Adrenal gland (tissue), 12 donors: ENCODE measurements around the gene CAMK2N2. TPM values are rescaled to one million over a fixed set of nuclear protein-coding genes. Genes with fewer than 3 reads are reported as not detected.

Experiments
- DNase-seq, 7 donors: peaks; one replicate each; pipeline ENCODE4 v3.0.0-alpha.2; 2019 to 2020
- H3K27ac ChIP-seq, 5 donors: fragments of 200-600 bp; sonication (generic) in 4 of 5; 1 replicate in 3 of 5; 2 replicates in 2 of 5; pipeline versions ENCODE4 v1.5.1 to v1.8.0; 2016 to 2020; ENCODE audit warnings: mild to moderate bottlenecking in 1 of 5
- H3K27me3 ChIP-seq: fragments of 200-600 bp; 2 replicates; pipeline ENCODE4 v1.8.0; 2021
- H3K36me3 ChIP-seq, 2 donors: fragments of 200-600 bp; replicated peaks in 1 of 2; 1 replicate in 1 of 2; 2 replicates in 1 of 2; pipeline versions ENCODE4 v1.5.1 to v1.8.0; 2018 to 2022
- H3K4me1 ChIP-seq, 2 donors: fragments of 200-600 bp; replicated peaks in 1 of 2; 1 replicate in 1 of 2; 2 replicates in 1 of 2; pipeline versions ENCODE4 v1.5.1 to v1.8.0; 2018 to 2021
- H3K4me3 ChIP-seq, 4 donors: fragments of 200-600 bp; sonication (generic) in 3 of 4; one replicate each; pipeline ENCODE4 v1.5.1; 2016 to 2018
- H3K9me3 ChIP-seq, 3 donors: fragments of 200-600 bp; sonication (generic) in 1 of 3; replicated peaks in 1 of 3; 1 replicate in 2 of 3; 2 replicates in 1 of 3; pipeline versions ENCODE4 v1.5.1 to v1.8.0; 2016 to 2021
- CTCF ChIP-seq, 6 experiments: fragments of 450-650 bp in 4 of 6; fragments of 200-600 bp in 2 of 6; sonication (generic) in 1 of 6; IDR thresholded peaks; 1 replicate in 5 of 6; 2 replicates in 1 of 6; pipeline versions ENCODE4 v1.5.1 to v1.8.0; 2016 to 2021; ENCODE audit warnings: antibody characterized with exemption in 6 of 6, mild to moderate bottlenecking in 2 of 6, moderate library complexity in 1 of 6
- POLR2A ChIP-seq, 2 donors: fragments of 450-650 bp; IDR thresholded peaks; one replicate each; pipeline ENCODE4 v1.6.1; 2017; ENCODE audit warnings: antibody characterized with exemption in 2 of 2, mild to moderate bottlenecking in 2 of 2, moderate library complexity in 1 of 2
- WGBS, 4 donors: extraction: QIAGEN DNeasy Blood & Tissue Kit in 2 of 4; methylation state at CpG; one replicate each; pipeline versions ENCODE4 v1.1.5 to v1.1.7; 2013 to 2017; 5-methylcytosine and 5-hydroxymethylcytosine counted together
- intact Hi-C, 2 donors: fragments of 100-400 bp; cut with DNase I; formaldehyde crosslinking; loops; one replicate each; pipeline versions ENCODE4 v1.14.1 to v1.15.0; 2022 to 2023
- polyA plus RNA-seq, 3 donors: library from polyadenylated mRNA; stranded (reverse); fragments of 200-250 nt in 2 of 3; fragments of 350-450 nt in 1 of 3; fragmentation: Illumina TruSeq in 1 of 3; extraction: RNeasy Lipid Tissue Mini Kit (QIAGEN cat#74804) in 1 of 3; gene quantifications; one replicate each; pipeline ENCODE4 v1.2.3, GENCODE V29; 2013 to 2014
- total RNA-seq, 9 donors: library from RNA; depleted of rRNA in 4 of 9; stranded (reverse); fragments of >200 nt in 4 of 9; fragments of 120-200 nt in 1 of 9; fragmentation: NEBNext Ultra II Directional in 1 of 9; extraction: Animal tissue kit (Norgen Biotek cat#: 25700) in 1 of 9; gene quantifications; one replicate each; pipeline versions ENCODE4 v1.1.0 to v1.2.4, GENCODE V29; 2013 to 2023
- donor health status: healthy with polysubstance abuse.
- donor health status: Bipolar disorder and iron deficiency.
- donor health status: DM: yes; HTN: yes; CAD: no.
- donor health status: DM: no; HTN: no; CAD: no.
- donor health status: DM: no; HTN: no; CAD: no.
- donor health status: DM: yes; HTN: yes; CAD: no.

The CAMK2N2 gene
- total and polyA plus RNA-seq, 12 donors, result 0.47 to 39.3 (median 7.2) TPM; not detected in 2

GRCh38 chr3:184291044-184291737 lies 29.8 kb upstream of the CAMK2N2 start:
- 79 to 87% (median 84%) methylated on average over 15 to 22 of the region's 22 CpGs for WGBS, 4 donors
- no peaks in the 10 kb centered on the region for H3K36me3 ChIP-seq
- intact Hi-C loops, result loop anchor here in 1 of 2 donors (5.0 kb wide), 1 partner anchor 394 kb away; no protein-coding TSS in a partner anchor

GRCh38 chr3:184290331-184290730 lies 29.0 kb upstream of the CAMK2N2 start:
- H3K27me3 ChIP-seq, result no peaks in the 10 kb centered on the region
- H3K36me3 ChIP-seq, result no peaks in the 10 kb centered on the region
- WGBS, 4 donors, result 81 to 89% (median 82%) methylated on average over 7 to 10 of the region's 10 CpGs
- H3K27ac ChIP-seq, result no peak overlapping the region
- no peak for DNase-seq
- no peaks in the 10 kb centered on the region for H3K4me1 ChIP-seq
- H3K4me3 ChIP-seq, result no peak overlapping the region
- intact Hi-C loops, result loop anchor here in 1 of 2 donors (5.0 kb wide), 1 partner anchor 393 kb away; no protein-coding TSS in a partner anchor
- TF ChIP-seq CTCF (IDR thresholded peaks at IDR 0.05), result no peak
- TF ChIP-seq POLR2A (IDR thresholded peaks at IDR 0.05), result no peak
- H3K9me3 ChIP-seq, result no peaks in the 10 kb centered on the region

More at GRCh38 chr3:184291044-184291737, 29.8 kb upstream of the CAMK2N2 start:
- Histone ChIP-seq H3K9me3 (no peaks in the 10 kb centered on the region), H3K27me3 (no peaks in the 10 kb centered on the region), H3K4me1 (no peaks in the 10 kb centered on the region), H3K4me3 (no peak overlapping the region), H3K27ac (no peak overlapping the region)
- no peak for TF ChIP-seq CTCF (IDR thresholded peaks at IDR 0.05)
- no peak for TF ChIP-seq POLR2A (IDR thresholded peaks at IDR 0.05)
- no peak for DNase-seq

DNA sequence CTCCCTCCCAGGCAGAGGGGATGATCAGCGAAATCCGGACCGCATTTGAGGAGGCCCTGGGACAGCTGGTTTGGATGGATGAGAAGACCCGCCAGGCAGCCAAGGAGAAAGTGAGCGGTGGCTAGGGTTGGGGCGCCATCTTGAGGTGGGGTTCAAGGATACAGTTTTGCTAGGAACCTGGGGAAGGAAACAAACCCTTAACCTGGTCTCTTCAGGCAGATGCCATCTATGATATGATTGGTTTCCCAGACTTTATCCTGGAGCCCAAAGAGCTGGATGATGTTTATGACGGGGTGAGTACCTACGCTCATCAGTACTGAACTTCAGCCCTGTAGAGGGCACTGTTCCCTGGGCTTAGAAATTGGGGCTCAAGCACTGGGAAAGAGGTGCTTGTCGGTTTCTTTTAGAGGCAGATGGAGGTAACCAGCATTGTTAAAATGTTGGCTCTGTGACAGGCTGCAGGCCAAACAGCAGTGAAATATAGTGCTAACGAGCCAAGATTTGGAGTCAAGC lies 28.1 kb upstream of the CAMK2N2 start:
- intact Hi-C loops, result loop anchor here in 1 of 2 donors (10.0 kb wide), 1 partner anchor 395 kb away; no protein-coding TSS in a partner anchor
- 4 to 12% (median 8%) methylated on average over 10 of the region's 10 CpGs for WGBS, 4 donors
- TF ChIP-seq CTCF (IDR thresholded peaks at IDR 0.05) (peak; percentile 42 to 62 (median 50)), POLR2A (IDR thresholded peaks at IDR 0.05) (no peak)

DNA sequence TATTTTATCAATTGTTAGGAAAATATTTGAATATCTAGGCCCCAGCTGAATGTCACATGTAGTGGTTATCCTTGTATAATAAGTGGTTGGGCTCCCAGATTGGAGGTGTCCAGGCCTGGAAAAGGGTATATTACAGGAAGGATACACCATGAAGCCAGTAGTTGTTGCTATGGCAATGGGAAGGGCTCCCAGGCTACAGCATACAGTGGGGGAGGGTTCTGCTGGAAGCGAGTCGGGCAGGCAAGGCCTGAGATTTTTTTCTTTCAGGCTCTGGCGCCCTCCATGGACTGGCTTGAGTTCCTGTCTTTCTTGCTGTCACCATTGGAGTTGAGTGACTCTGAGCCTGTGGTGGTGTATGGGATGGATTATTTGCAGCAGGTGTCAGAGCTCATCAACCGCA lies 23.3 kb upstream of the CAMK2N2 start:
- Histone ChIP-seq H3K27ac (no peak overlapping the region), H3K9me3 (no peaks in the 10 kb centered on the region), H3K36me3 (no peaks in the 10 kb centered on the region), H3K4me3 (no peak overlapping the region), H3K27me3 (no peaks in the 10 kb centered on the region), H3K4me1 (no peaks in the 10 kb centered on the region)
- intact Hi-C loops, result loop anchor here in 1 of 2 donors (10.0 kb wide), 1 partner anchor 390 kb away; no protein-coding TSS in a partner anchor
- WGBS, 4 donors, result 7 to 18% (median 11%) methylated on average over 3 to 4 of the region's 4 CpGs
- no peak for TF ChIP-seq POLR2A (IDR thresholded peaks at IDR 0.05)
- peak; percentile 11 to 59 (median 52) for TF ChIP-seq CTCF (IDR thresholded peaks at IDR 0.05)
- peak; percentile 71 to 87 (median 78) for DNase-seq

More for the DNA sequence above, 28.1 kb upstream of the CAMK2N2 start:
- H3K27me3 ChIP-seq, result no peaks in the 10 kb centered on the region
- H3K4me1 ChIP-seq, result no peaks in the 10 kb centered on the region
- no peak overlapping the region for H3K4me3 ChIP-seq
- no peaks in the 10 kb centered on the region for H3K9me3 ChIP-seq
- peak in 5 of 7 donors; percentile 46 to 73 (median 59) for DNase-seq
- no peaks in the 10 kb centered on the region for H3K36me3 ChIP-seq
- H3K27ac ChIP-seq, result no peak overlapping the region
